ENCODE data around the gene IWS1.

IWS1 gene

DNA sequence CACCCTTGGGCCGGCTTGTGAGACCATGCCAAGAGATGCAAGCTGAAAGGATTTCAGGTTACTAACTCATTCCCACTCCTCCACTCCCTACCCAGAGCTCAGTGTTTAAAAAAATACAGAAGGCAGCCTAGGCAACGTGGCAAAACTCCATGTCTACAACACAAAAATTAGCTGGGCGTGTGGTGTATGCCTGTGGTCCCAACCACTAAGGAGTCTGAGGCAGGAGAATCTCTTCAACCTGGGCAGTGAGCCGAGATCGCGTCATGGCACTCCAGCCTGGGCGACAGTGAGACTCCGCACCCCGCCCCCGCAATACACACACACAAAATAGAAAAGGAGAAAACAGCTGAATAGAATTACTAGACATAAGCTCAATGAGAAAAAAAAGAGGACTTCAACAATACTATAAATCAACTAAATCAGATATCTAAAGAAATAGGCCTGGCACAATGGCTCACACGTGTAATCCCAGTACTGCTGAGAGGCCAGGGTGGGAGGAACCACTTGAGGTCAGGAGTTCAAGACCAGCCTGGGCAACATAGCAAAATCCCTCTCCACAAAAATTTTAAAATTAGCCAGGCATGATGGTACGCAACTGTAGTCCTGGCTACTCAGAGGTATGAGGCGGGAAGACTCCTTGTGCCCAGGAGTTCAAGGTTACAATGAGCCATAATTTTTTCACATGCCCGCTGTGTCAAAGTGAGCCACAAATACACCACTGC is 10.1 kb downstream of the IWS1 start:
- TF ChIP-seq, protein P1, sequence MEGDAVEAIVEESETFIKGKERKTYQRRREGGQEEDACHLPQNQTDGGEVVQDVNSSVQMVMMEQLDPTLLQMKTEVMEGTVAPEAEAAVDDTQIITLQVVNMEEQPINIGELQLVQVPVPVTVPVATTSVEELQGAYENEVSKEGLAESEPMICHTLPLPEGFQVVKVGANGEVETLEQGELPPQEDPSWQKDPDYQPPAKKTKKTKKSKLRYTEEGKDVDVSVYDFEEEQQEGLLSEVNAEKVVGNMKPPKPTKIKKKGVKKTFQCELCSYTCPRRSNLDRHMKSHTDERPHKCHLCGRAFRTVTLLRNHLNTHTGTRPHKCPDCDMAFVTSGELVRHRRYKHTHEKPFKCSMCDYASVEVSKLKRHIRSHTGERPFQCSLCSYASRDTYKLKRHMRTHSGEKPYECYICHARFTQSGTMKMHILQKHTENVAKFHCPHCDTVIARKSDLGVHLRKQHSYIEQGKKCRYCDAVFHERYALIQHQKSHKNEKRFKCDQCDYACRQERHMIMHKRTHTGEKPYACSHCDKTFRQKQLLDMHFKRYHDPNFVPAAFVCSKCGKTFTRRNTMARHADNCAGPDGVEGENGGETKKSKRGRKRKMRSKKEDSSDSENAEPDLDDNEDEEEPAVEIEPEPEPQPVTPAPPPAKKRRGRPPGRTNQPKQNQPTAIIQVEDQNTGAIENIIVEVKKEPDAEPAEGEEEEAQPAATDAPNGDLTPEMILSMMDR (IDR thresholded peaks at IDR 0.05) = no peak
- H3K9me3 ChIP-seq = no peaks in the 10 kb centered on the region
- H3K27ac ChIP-seq = no peak overlapping the region
- peaks cover 41% of the 10 kb centered on the region for H3K36me3 ChIP-seq
- H3K4me1 ChIP-seq (ENCODE audit: control insufficient read depth in 1 of 2, insufficient read depth in 1 of 2, low read depth in 1 of 2, low read length in 1 of 2) = peaks cover 0 to 7% of the 10 kb centered on the region in 2 experiments
- no peak overlapping the region for H3K4me3 ChIP-seq (ENCODE audit: low read depth in 1 of 2, low read length in 1 of 2)
- H3K27me3 ChIP-seq = no peaks in the 10 kb centered on the region

DNA sequence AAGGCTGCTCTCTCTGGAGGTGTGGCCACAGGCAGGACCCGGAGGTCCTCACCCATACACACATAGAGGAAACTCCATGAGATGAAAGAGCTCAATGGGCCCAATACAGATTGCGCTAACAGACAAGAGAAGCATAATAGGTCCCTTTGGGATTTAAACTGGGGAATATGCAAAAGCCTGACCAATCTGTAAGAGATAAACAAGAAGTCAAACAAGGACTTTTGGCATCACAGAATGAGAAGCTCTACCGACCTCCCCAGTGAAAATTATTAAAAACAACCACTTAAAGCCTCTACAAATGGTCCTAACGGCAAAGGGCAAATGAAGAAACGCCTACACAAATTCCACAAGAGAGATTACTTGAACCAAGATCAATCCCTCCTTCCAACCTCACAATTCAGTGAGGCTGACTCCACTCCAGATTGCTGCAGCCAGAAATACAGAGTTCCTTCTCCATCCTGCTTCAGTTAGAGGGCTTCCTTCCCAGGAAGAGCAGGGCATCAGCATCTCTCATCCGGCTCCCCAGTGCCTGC is 10.8 kb downstream of the IWS1 start:
- TF ChIP-seq, protein P1 (IDR thresholded peaks at IDR 0.05) = no peak
- Histone ChIP-seq H3K27me3 (no peaks in the 10 kb centered on the region), H3K4me1 (ENCODE audit: control insufficient read depth in 1 of 2, insufficient read depth in 1 of 2, low read depth in 1 of 2, low read length in 1 of 2) (peaks cover 0 to 7% of the 10 kb centered on the region in 2 experiments), H3K27ac (no peak overlapping the region), H3K9me3 (no peaks in the 10 kb centered on the region), H3K4me3 (ENCODE audit: low read depth in 1 of 2, low read length in 1 of 2) (no peak overlapping the region), H3K36me3 (peaks cover 40% of the 10 kb centered on the region)

DNA sequence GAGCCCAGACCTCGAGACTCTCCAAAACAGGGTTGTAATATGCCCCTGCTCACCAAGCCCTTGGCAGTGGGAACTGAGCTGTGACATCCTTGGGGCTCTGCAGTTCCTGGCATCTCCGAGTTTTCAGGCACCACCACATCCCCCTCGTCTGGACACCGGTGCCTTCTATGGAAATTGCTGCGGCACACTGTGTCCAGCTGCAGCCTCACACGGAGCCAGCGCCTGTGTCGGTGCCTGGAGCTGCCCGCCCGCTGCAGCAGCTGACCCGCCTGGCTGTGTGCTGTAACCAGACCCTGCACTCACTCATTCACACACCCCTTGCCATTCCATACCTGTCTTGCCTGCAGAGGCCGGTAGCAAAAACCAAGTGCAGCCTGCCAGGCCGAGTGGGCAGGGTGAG is 11.8 kb downstream of the IWS1 start:
- no peak overlapping the region for H3K4me3 ChIP-seq (ENCODE audit: low read depth in 1 of 2, low read length in 1 of 2)
- TF ChIP-seq, protein P1 (IDR thresholded peaks at IDR 0.05) = no peak
- H3K27me3 ChIP-seq = no peaks in the 10 kb centered on the region
- H3K36me3 ChIP-seq = peaks cover 30% of the 10 kb centered on the region
- H3K27ac ChIP-seq = no peak overlapping the region
- H3K4me1 ChIP-seq (ENCODE audit: control insufficient read depth in 1 of 2, insufficient read depth in 1 of 2, low read depth in 1 of 2, low read length in 1 of 2) = peaks cover 0 to 7% of the 10 kb centered on the region in 2 experiments
- no peaks in the 10 kb centered on the region for H3K9me3 ChIP-seq

DNA sequence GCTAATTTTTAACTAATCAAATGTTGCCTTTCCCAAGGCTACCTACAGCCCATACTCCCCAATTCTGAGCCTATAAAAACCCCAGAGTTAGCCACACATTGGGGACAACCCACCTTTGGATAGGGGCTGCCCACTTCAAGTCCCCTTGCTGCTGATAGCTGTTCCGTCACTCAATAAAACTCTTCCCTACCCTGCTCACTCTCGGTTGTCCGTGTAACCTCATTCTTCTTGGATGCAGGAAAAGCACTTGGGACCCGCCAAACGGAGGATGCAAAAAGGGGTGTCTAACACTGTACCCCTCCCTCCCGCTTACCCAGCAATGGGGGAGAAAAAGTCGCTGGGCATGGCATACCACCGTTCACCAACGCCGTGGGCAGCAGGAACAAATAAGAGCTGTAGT is 12.2 kb downstream of the IWS1 start:
- TF ChIP-seq, protein P1 (IDR thresholded peaks at IDR 0.05) = no peak
- H3K4me3 ChIP-seq (ENCODE audit: low read depth in 1 of 2, low read length in 1 of 2) = no peak overlapping the region
- H3K4me1 ChIP-seq (ENCODE audit: control insufficient read depth in 1 of 2, insufficient read depth in 1 of 2, low read depth in 1 of 2, low read length in 1 of 2) = peaks cover 0 to 7% of the 10 kb centered on the region in 2 experiments
- H3K27ac ChIP-seq = no peak overlapping the region
- peaks cover 30% of the 10 kb centered on the region for H3K36me3 ChIP-seq
- no peaks in the 10 kb centered on the region for H3K27me3 ChIP-seq
- no peaks in the 10 kb centered on the region for H3K9me3 ChIP-seq

DNA sequence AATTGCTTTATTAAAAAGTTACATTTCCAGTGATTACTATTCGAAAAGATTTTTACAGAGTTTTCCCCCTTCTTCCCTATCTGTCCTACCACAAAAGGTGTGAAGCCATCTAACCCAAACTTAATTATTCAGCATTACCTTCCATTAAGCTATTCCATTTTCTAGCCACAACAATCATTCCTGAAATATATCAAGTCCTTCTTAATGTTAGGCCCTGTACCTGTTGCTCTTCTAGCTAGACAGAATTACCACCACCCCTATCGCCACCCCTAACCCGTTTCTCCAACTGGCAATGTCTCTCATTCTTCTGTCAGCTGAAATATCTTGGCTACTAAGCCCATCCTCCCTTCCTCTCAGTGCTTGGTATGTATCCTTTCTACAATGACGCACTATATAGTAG is 13.9 kb downstream of the IWS1 start:
- TF ChIP-seq, protein P1 (IDR thresholded peaks at IDR 0.05) = no peak
- no peak overlapping the region for H3K4me3 ChIP-seq (ENCODE audit: low read depth in 1 of 2, low read length in 1 of 2)
- H3K4me1 ChIP-seq (ENCODE audit: control insufficient read depth in 1 of 2, insufficient read depth in 1 of 2, low read depth in 1 of 2, low read length in 1 of 2) = peaks cover 3 to 13% of the 10 kb centered on the region in 2 experiments
- no peaks in the 10 kb centered on the region for H3K9me3 ChIP-seq
- H3K36me3 ChIP-seq = peaks cover 27% of the 10 kb centered on the region
- H3K27ac ChIP-seq = no peak overlapping the region
- H3K27me3 ChIP-seq = no peaks in the 10 kb centered on the region

Data from neutrophil (primary cell).